HepG2 (cell line): ENCODE results near the gene CBX7. TPM values are rescaled to one million over a fixed set of nuclear protein-coding genes. Genes with fewer than 3 reads are reported as not detected.
A peak's percentile ranks its signal among the peaks of the same experiment; 100 is the strongest.

Experiments
- ARID2 ChIP-seq: sonication (generic); formaldehyde crosslinking; IDR thresholded peaks from 2 replicates; pipeline ENCODE4 v1.8.1; 2022; ENCODE audit warnings: mild to moderate bottlenecking, missing genetic modification reagents, borderline replicate concordance
- CBFB ChIP-seq: sonication (generic); formaldehyde crosslinking; IDR thresholded peaks from 2 replicates; pipeline ENCODE4 v1.4.0; 2020; ENCODE audit warnings: missing genetic modification reagents
- HIVEP1 ChIP-seq: sonication (generic); formaldehyde crosslinking; IDR thresholded peaks from 2 replicates; pipeline ENCODE4 v1.4.0; 2020; ENCODE audit warnings: mild to moderate bottlenecking, missing genetic modification reagents
- REL ChIP-seq: sonication (generic); formaldehyde crosslinking; conservative IDR thresholded peaks from 2 replicates; pipeline ENCODE4 v1.8.0; 2022; ENCODE audit warnings: mild to moderate bottlenecking, missing genetic modification reagents, moderate library complexity
- RNF2 ChIP-seq: fragments of 450-650 bp; conservative IDR thresholded peaks from 2 replicates; pipeline ENCODE4 v1.6.1; 2016; ENCODE audit warnings: low read depth
- SAFB2 ChIP-seq: sonication (generic); formaldehyde crosslinking; IDR thresholded peaks from 2 replicates; pipeline ENCODE4 v1.5.1; 2020; ENCODE audit warnings: missing genetic modification reagents, low read depth, mild to moderate bottlenecking, borderline replicate concordance
- SMAD3 ChIP-seq: sonication (generic); formaldehyde crosslinking; IDR thresholded peaks from 2 replicates; pipeline ENCODE4 v1.4.0; 2020; ENCODE audit warnings: missing genetic modification reagents
- SMC3 ChIP-seq: IDR thresholded peaks from 2 replicates; pipeline ENCODE4 v1.6.1; 2011; ENCODE audit warnings: low read length, improper control_type of control experiment
- TBP ChIP-seq: sonication (generic); formaldehyde crosslinking; IDR thresholded peaks from 2 replicates; pipeline ENCODE4 v1.5.0; 2020; ENCODE audit warnings: missing genetic modification reagents
- TGIF2 ChIP-seq: IDR thresholded peaks from 2 replicates; pipeline ENCODE4 v1.6.1; 2016; ENCODE audit warnings: control low read depth, missing compliant biosample characterization
- TRIM24 ChIP-seq: sonication (generic); formaldehyde crosslinking; IDR thresholded peaks from 2 replicates; pipeline ENCODE4 v1.8.0; 2022; ENCODE audit warnings: mild to moderate bottlenecking, missing genetic modification reagents
- ZMYM3 ChIP-seq: sonication (generic); formaldehyde crosslinking; IDR thresholded peaks from 2 replicates; pipeline ENCODE4 v1.5.1; 2020; ENCODE audit warnings: mild to moderate bottlenecking, missing genetic modification reagents
- ZNF34 ChIP-seq: sonication (generic); formaldehyde crosslinking; IDR thresholded peaks from 2 replicates; pipeline ENCODE4 v1.4.0; 2020; ENCODE audit warnings: mild to moderate bottlenecking, missing genetic modification reagents, borderline replicate concordance
- ZNF343 ChIP-seq: sonication (generic); formaldehyde crosslinking; IDR thresholded peaks from 2 replicates; pipeline ENCODE4 v1.4.0; 2020; ENCODE audit warnings: mild to moderate bottlenecking, missing genetic modification reagents
- ZNF431 ChIP-seq: sonication (generic); formaldehyde crosslinking; IDR thresholded peaks from 2 replicates; pipeline ENCODE4 v1.9.0; 2022; ENCODE audit warnings: missing genetic modification reagents, low read depth, mild to moderate bottlenecking, borderline replicate concordance
- ZNF501 ChIP-seq: sonication (generic); formaldehyde crosslinking; IDR thresholded peaks from 2 replicates; pipeline ENCODE4 v1.5.1; 2020; ENCODE audit warnings: mild to moderate bottlenecking, moderate library complexity, missing genetic modification reagents
- ZSCAN9 ChIP-seq: IDR thresholded peaks from 2 replicates; pipeline ENCODE4 v1.6.1; 2016; ENCODE audit warnings: borderline replicate concordance
- polyA plus RNA-seq, 8 experiments: library from polyadenylated mRNA; depleted of rRNA in 3 of 8; stranded (reverse) in 7 of 8; unstranded in 1 of 8; fragments of >200 nt; fragmentation: Illumina TruSeq in 4 of 8; extraction: Trizol in 4 of 8; gene quantifications; 2 replicates each; pipeline versions ENCODE4 v1.2.1 to v1.2.3, GENCODE V29; 2011 to 2016; ENCODE audit warnings: low read depth in 4 of 8, missing spikeins in 1 of 8, mixed read lengths in 1 of 8; ENCODE audit not compliant: insufficient read depth in 1 of 8
- total RNA-seq, 5 experiments: library from RNA; depleted of rRNA; stranded (reverse); fragments of >200 nt; fragmentation: Illumina TruSeq; extraction: Trizol; gene quantifications; 2 replicates each; pipeline ENCODE4 v1.2.3, GENCODE V29; 2016; ENCODE audit warnings: low read depth in 1 of 5
- TF ChIP-seq, protein P1 (sequence below): sonication (generic); formaldehyde crosslinking; IDR thresholded peaks from 2 replicates; pipeline ENCODE4 v1.4.0; 2020; ENCODE audit warnings: missing genetic modification reagents
- TF ChIP-seq, protein P2 (sequence below): sonication (generic); formaldehyde crosslinking; IDR thresholded peaks from 2 replicates; pipeline ENCODE4 v1.5.0; 2020; ENCODE audit warnings: missing genetic modification reagents, mild to moderate bottlenecking, borderline replicate concordance
- TF ChIP-seq, protein P3 (sequence below): IDR thresholded peaks from 2 replicates; pipeline ENCODE4 v1.6.1; 2012; ENCODE audit warnings: inconsistent platforms
- TF ChIP-seq, protein P4 (sequence below): sonication (generic); formaldehyde crosslinking; IDR thresholded peaks from 2 replicates; pipeline ENCODE4 v1.4.0; 2020; ENCODE audit warnings: missing genetic modification reagents, borderline replicate concordance
- TF ChIP-seq, protein P5 (sequence below): sonication (generic); formaldehyde crosslinking; IDR thresholded peaks from 2 replicates; pipeline ENCODE4 v1.8.1; 2023; ENCODE audit warnings: mild to moderate bottlenecking, missing genetic modification reagents
- TF ChIP-seq, protein P6 (sequence below): IDR thresholded peaks from 2 replicates; pipeline ENCODE4 v1.6.1; 2016

The CBX7 gene
- total and polyA plus RNA-seq, 2 of the 13 experiments (the other 11 are each of a cell fraction or from before 2014, with no cell fraction given), result 0.35 to 4.9 TPM

DNA sequence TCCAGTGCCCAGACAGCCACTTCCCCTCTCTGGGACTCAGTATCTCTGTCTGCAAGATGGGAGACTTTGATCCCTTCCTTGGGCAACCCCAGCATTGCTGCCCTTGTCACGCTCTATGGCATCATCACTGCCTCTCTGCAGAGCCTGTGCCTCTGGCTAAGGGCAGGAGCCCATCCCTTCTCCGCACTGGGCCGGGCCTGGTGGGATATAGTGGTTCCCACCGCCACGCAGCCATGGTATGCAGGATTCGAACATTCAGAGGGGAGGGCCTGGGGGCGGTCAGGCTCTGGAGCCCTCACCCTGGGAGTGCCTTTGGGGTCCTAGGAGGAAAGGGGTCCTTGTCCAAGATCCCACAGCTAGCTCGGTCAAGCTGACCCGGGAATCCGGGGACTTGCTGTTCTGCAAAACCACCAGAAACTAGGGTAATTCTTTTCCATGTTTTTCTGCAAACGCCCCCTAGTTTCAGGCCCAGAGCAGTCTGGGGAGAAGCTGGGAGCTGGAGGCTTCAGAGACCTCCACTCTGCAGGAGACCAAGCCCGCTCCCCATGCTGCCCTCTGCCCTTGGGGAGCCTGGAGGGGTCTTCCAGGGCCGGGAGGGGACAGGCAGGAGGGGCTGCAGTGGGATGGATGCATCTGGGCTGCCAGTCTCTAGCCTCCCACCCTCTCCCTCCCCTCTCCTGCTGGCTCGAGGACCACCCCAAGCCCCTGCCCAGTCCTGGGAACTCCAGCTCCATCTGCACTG, 24.4 kb upstream of the CBX7 start (continued):
- TF ChIP-seq SAFB2, result no peak
- TF ChIP-seq CBFB (CRISPR knock-in tag), result no peak
- no peak for TF ChIP-seq HIVEP1
- TF ChIP-seq, protein P1, sequence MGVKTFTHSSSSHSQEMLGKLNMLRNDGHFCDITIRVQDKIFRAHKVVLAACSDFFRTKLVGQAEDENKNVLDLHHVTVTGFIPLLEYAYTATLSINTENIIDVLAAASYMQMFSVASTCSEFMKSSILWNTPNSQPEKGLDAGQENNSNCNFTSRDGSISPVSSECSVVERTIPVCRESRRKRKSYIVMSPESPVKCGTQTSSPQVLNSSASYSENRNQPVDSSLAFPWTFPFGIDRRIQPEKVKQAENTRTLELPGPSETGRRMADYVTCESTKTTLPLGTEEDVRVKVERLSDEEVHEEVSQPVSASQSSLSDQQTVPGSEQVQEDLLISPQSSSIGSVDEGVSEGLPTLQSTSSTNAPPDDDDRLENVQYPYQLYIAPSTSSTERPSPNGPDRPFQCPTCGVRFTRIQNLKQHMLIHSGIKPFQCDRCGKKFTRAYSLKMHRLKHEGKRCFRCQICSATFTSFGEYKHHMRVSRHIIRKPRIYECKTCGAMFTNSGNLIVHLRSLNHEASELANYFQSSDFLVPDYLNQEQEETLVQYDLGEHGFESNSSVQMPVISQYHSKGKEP (CRISPR knock-in tag), result no peak
- no peak for TF ChIP-seq TGIF2
- TF ChIP-seq ZNF343 (CRISPR knock-in tag), result no peak
- TF ChIP-seq ARID2 (CRISPR knock-in tag), result 0 out of 2 replicates have a peak, but pooled peaks have one; percentile 62
- TF ChIP-seq, protein P2, sequence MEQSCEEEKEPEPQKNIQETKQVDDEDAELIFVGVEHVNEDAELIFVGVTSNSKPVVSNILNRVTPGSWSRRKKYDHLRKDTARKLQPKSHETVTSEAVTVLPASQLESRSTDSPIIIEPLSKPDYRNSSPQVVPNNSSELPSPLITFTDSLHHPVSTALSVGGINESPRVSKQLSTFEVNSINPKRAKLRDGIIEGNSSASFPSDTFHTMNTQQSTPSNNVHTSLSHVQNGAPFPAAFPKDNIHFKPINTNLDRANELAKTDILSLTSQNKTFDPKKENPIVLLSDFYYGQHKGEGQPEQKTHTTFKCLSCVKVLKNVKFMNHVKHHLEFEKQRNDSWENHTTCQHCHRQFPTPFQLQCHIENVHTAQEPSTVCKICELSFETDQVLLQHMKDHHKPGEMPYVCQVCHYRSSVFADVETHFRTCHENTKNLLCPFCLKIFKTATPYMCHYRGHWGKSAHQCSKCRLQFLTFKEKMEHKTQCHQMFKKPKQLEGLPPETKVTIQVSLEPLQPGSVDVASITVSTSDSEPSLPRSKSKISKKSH (CRISPR knock-in tag), result no peak
- TF ChIP-seq ZMYM3 (CRISPR knock-in tag), result 0 out of 2 replicates have a peak, but pooled peaks have one; percentile 61
- no peak for TF ChIP-seq TBP
- TF ChIP-seq ZSCAN9 (CRISPR knock-in tag), result no peak
- TF ChIP-seq, protein P3, sequence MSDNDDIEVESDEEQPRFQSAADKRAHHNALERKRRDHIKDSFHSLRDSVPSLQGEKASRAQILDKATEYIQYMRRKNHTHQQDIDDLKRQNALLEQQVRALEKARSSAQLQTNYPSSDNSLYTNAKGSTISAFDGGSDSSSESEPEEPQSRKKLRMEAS, result no peak
- TF ChIP-seq, protein P4, sequence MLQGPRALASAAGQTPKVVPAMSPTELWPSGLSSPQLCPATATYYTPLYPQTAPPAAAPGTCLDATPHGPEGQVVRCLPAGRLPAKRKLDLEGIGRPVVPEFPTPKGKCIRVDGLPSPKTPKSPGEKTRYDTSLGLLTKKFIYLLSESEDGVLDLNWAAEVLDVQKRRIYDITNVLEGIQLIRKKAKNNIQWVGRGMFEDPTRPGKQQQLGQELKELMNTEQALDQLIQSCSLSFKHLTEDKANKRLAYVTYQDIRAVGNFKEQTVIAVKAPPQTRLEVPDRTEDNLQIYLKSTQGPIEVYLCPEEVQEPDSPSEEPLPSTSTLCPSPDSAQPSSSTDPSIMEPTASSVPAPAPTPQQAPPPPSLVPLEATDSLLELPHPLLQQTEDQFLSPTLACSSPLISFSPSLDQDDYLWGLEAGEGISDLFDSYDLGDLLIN (CRISPR knock-in tag), result no peak
- TF ChIP-seq, protein P5, sequence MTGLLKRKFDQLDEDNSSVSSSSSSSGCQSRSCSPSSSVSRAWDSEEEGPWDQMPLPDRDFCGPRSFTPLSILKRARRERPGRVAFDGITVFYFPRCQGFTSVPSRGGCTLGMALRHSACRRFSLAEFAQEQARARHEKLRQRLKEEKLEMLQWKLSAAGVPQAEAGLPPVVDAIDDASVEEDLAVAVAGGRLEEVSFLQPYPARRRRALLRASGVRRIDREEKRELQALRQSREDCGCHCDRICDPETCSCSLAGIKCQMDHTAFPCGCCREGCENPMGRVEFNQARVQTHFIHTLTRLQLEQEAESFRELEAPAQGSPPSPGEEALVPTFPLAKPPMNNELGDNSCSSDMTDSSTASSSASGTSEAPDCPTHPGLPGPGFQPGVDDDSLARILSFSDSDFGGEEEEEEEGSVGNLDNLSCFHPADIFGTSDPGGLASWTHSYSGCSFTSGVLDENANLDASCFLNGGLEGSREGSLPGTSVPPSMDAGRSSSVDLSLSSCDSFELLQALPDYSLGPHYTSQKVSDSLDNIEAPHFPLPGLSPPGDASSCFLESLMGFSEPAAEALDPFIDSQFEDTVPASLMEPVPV (CRISPR knock-in tag), result 0 out of 2 replicates have a peak, but pooled peaks have one; percentile 51
- no peak for TF ChIP-seq RNF2
- TF ChIP-seq, protein P6, sequence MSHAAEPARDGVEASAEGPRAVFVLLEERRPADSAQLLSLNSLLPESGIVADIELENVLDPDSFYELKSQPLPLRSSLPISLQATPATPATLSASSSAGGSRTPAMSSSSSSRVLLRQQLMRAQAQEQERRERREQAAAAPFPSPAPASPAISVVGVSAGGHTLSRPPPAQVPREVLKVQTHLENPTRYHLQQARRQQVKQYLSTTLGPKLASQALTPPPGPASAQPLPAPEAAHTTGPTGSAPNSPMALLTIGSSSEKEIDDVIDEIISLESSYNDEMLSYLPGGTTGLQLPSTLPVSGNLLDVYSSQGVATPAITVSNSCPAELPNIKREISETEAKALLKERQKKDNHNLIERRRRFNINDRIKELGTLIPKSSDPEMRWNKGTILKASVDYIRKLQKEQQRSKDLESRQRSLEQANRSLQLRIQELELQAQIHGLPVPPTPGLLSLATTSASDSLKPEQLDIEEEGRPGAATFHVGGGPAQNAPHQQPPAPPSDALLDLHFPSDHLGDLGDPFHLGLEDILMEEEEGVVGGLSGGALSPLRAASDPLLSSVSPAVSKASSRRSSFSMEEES (CRISPR knock-in tag), result no peak
- no peak for TF ChIP-seq TRIM24 (CRISPR knock-in tag)
- TF ChIP-seq ZNF34 (CRISPR knock-in tag), result no peak
- TF ChIP-seq SMC3, result no peak
- no peak for TF ChIP-seq SMAD3
- TF ChIP-seq REL, result no peak
- 0 out of 2 replicates have a peak, but pooled peaks have one; percentile 5 for TF ChIP-seq ZNF501 (CRISPR knock-in tag)
- TF ChIP-seq ZNF431 (CRISPR knock-in tag), result no peak
